NB4 (cell line): ENCODE measurements around the gene TBC1D22A.

ENCODE experiments used
- CTCF ChIP-seq: IDR thresholded peaks from one replicate; pipeline ENCODE4 v1.5.1; 2012; ENCODE audit warnings: low read depth, low read length
- MAX ChIP-seq: IDR thresholded peaks from 2 replicates; pipeline ENCODE4 v1.6.1; 2011; ENCODE audit warnings: low read depth, low read length
- MYC ChIP-seq: IDR thresholded peaks from 2 replicates; pipeline ENCODE4 v1.6.1; 2011; ENCODE audit warnings: low read depth, low read length
- POLR2A ChIP-seq: IDR thresholded peaks from 2 replicates; pipeline ENCODE4 v1.6.1; 2011; ENCODE audit warnings: mild to moderate bottlenecking; ENCODE audit not compliant: insufficient read length; ENCODE audit errors: extremely low read depth

GRCh38 chr22:47010211-47010610 lies 247.8 kb downstream of the TBC1D22A start:
- TF ChIP-seq CTCF = no peak
- no peak for TF ChIP-seq POLR2A
- no peak for TF ChIP-seq MAX
- no peak for TF ChIP-seq MYC
